Bronchial epithelial cell (primary cell): ENCODE data around the gene DSG2. TPM values are rescaled to one million over a fixed set of nuclear protein-coding genes. Genes with fewer than 3 reads are reported as not detected.

ENCODE experiments used
- DNase-seq: peaks from one replicate; pipeline ENCODE4 v3.0.0-alpha.2; 2010; ENCODE audit warnings: low read depth
- FAIRE-seq: peaks from 2 replicates; lab custom pipeline; 2011; peaks lifted over from hg19 to GRCh38; lab: Jason Lieb, UNC
- H3K27me3 ChIP-seq: 2 replicates; pipeline ENCODE4 v1.5.1; 2011; ENCODE audit warnings: low read length; ENCODE audit not compliant: control insufficient read depth, insufficient read depth
- H3K36me3 ChIP-seq: 2 replicates; pipeline ENCODE4 v1.5.1; 2011; ENCODE audit warnings: low read length; ENCODE audit not compliant: control insufficient read depth, insufficient read depth
- H3K4me3 ChIP-seq: 2 replicates; pipeline ENCODE4 v1.5.1; 2011; ENCODE audit warnings: mild to moderate bottlenecking, low read depth, low read length, control low read depth
- CTCF ChIP-seq: IDR thresholded peaks from 2 replicates; pipeline ENCODE4 v1.5.1; 2011; ENCODE audit warnings: mild to moderate bottlenecking, moderate library complexity, low read length, control low read depth, inconsistent platforms; ENCODE audit not compliant: insufficient read depth, severe bottlenecking
- total RNA-seq: library from RNA; depleted of rRNA; stranded (reverse); fragments of >200 nt; gene quantifications from 2 replicates; pipeline ENCODE4 v1.2.1, GENCODE V29; 2014

Gene DSG2
- total RNA-seq, 1 donor from 2014 or later, result 110 TPM

GRCh38 chr18:31592506-31593157 lies 94.7 kb downstream of the DSG2 start:
- DNase-seq, result no peak
- TF ChIP-seq CTCF, result no peak
- FAIRE-seq, result no peak

DNA sequence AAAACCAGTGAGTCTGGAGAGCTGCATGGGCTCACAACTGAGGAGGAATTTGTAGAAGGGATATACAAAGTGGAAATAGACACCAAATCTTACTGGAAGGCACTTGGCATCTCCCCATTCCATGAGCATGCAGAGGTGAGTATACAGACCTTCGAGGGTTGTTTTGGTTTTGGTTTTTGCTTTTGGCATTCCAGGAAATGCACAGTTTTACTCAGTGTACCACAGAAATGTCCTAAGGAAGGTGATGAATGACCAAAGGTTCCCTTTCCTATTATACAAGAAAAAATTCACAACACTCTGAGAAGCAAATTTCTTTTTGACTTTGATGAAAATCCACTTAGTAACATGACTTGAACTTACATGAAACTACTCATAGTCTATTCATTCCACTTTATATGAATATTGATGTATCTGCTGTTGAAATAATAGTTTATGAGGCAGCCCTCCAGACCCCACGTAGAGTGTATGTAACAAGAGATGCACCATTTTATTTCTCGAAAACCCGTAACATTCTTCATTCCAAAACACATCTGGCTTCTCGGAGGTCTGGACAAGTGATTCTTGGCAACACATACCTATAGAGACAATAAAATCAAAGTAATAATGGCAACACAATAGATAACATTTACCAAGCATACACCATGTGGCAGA lies 97.3 kb downstream of the DSG2 start:
- Histone ChIP-seq H3K27me3 (no peaks in the 10 kb centered on the region), H3K4me3 (no peak overlapping the region), H3K36me3 (no peaks in the 10 kb centered on the region)
- no peak for TF ChIP-seq CTCF
- DNase-seq (no peak), FAIRE-seq (no peak)

More at GRCh38 chr18:31592506-31593157, 94.7 kb downstream of the DSG2 start:
- H3K4me3 ChIP-seq, result no peak overlapping the region
- H3K36me3 ChIP-seq, result no peaks in the 10 kb centered on the region
- no peaks in the 10 kb centered on the region for H3K27me3 ChIP-seq

DNA sequence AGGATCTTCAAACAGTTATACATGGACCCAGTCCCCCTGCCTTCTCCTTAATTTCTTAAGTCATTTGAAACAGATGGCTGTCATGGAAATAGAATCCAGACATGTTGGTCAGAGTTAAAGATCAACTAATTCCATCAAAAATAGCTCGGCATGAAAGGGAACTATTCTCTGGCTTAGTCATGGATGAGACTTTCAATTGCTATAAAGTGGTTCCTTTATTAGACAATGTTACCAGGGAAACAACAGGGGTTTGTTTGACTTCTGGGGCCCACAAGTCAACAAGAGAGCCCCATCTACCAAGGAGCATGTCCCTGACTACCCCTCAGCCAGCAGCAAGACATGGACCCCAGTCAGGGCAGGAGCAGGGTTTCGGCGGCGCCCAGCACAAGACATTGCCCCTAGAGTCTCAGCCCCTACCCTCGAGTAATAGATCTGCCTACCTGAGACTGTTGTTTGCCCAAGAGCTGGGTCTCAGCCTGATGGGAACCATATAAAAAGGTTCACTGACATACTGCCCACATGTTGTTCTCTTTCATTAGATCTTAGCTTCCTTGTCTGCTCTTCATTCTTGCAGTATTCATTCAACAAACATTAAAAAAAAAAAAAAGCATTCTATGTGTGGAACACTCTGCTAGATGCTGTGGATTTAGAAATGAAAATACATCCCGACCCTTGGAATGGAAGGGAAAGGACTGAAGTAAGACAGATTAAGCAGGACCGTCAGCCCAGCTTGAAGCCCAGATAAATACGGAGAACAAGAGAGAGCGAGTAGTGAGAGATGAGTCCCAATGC lies 98.3 kb downstream of the DSG2 start:
- Histone ChIP-seq H3K36me3 (no peaks in the 10 kb centered on the region), H3K27me3 (no peaks in the 10 kb centered on the region), H3K4me3 (no peak overlapping the region)
- DNase-seq, result no peak
- FAIRE-seq, result no peak
- no peak for TF ChIP-seq CTCF

GRCh38 chr18:31598021-31598805 lies 100.2 kb downstream of the DSG2 start:
- H3K36me3 ChIP-seq, result no peaks in the 10 kb centered on the region
- no peak for FAIRE-seq
- no peak for DNase-seq
- H3K27me3 ChIP-seq, result no peaks in the 10 kb centered on the region
- no peak for TF ChIP-seq CTCF
- no peak overlapping the region for H3K4me3 ChIP-seq

Other genes with a start within 250 kb of the DSG2 start
- gene DSG1, start 180.0 kb upstream of the DSG2 start, total RNA-seq, result under 0.01 and 0.64 TPM in 2 replicates
- gene DSG4, start 121.4 kb upstream of the DSG2 start, total RNA-seq, result under 0.01 TPM in 1 of 2 replicates, not detected in the other
- gene DSG3, start 50.4 kb upstream of the DSG2 start, total RNA-seq, result 271 and 688 TPM in 2 replicates
- gene TTR, start 93.7 kb downstream of the DSG2 start, total RNA-seq, result not detected in 2 replicates
- gene B4GALT6, start 186.4 kb downstream of the DSG2 start, total RNA-seq, result 1.8 and 2.4 TPM in 2 replicates